Left kidney (tissue), 2 donors: Measurements from ENCODE around the gene LRFN2. TPM values are rescaled to one million over a fixed set of nuclear protein-coding genes. Genes with fewer than 3 reads are reported as not detected.

ENCODE experiments used
- DNase-seq: peaks from one replicate; pipeline ENCODE4 v3.0.0-alpha.2; 2013
- polyA plus RNA-seq: library from polyadenylated mRNA; unstranded; fragments of 120-200 nt; gene quantifications from one replicate; pipeline ENCODE4 v1.2.1, GENCODE V29; 2013; ENCODE audit not compliant: insufficient read length

Gene LRFN2
- polyA plus RNA-seq, 1 donor: 0.81 TPM

DNA sequence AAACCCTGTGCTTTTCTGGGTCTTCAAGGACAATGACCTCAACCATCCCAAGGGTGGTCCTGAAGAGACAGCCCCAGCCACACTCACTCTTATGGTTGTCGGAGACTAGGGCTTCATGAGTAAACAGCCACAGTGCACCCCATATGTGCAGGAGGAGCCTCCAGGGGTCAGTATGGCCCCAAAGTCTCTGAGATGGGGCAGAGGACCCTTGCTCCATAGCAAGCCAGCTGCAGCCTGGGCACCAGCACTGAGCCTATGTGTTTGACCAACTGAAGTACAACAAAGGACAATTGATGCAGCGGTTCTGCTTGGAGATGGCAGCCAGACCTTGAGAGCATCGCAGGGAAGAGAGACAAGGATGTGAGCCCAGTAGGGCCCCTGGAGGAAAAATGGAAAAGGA lies 112.2 kb downstream of the LRFN2 start:
- no peak for DNase-seq

DNA sequence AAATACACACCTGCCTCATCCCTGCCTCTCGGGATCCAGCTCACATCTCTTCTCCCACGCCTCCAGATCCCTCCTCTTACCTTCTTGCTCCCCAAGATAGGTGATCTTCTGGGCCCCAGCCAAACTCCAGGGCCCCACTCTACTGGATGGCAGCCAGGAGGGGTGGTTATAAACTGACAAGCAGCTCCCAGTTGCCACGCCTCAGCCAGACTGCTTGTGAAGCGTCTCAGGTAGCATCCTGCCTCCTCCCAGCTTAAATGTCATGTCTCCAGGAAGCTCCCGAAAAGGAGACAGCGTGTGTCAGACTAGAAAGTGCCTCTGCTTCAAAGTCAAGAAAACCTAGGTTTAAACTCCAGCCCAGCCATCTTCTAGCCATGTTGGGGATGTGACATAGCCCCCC lies 114.1 kb downstream of the LRFN2 start:
- DNase-seq: no peak

DNA sequence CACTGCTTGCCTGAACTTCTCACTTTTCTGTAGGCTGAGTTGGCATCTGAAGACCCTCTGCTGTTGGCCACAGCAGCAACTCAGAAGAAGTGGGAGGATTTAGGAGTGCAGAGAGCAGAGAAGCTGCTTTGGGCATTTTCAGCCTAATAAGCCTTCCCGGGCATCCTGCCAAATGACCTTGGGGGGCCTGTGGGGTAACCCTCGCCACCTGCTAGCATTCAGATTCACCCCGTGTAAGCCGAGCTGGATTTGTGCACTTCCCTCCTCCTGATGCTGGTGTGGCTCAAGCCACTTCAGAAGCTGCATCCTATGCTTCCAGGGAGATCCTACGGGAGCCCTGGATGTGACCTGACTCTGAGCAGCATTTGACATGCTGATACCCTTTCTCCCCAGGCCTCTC lies 114.8 kb downstream of the LRFN2 start:
- DNase-seq: no peak

DNA sequence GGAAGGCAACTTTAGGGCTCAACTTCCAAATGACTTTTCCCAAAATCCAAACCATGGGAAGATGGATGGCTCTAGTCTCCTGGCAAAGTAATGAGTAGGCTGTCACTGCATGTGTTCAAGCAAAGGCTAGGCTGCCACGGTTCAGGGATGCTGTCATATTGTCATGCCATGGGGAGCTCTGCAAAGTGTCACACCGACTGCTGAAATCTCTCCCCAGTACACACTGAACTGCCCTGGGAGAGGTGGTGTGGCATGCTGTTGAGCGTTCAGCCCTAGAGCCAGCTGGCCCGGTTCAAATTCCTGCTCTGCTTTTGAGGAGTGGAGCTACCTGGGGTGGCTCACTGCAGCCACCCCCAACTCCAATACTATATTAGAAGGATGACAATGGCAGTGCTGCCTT lies 115.9 kb downstream of the LRFN2 start:
- no peak for DNase-seq

DNA sequence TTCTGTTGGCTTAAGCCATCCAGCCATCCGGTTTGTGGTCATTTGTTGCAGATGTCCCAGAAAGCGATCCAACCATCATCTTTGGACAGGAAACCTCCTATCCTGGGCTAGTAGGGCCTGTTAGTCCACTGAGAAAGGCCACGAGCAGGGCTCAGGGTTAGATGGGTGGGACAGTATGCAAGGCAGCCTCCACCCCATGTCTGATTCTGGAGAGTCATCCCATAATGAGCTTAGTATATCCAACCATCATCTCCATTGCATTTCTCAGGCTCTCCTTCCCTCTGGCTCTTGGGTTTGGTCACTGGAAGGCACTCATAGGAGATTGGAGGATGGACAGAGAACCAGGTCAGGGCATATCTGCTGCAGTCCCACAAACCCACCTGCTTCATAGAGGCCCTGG lies 117.8 kb downstream of the LRFN2 start:
- DNase-seq: no peak

DNA sequence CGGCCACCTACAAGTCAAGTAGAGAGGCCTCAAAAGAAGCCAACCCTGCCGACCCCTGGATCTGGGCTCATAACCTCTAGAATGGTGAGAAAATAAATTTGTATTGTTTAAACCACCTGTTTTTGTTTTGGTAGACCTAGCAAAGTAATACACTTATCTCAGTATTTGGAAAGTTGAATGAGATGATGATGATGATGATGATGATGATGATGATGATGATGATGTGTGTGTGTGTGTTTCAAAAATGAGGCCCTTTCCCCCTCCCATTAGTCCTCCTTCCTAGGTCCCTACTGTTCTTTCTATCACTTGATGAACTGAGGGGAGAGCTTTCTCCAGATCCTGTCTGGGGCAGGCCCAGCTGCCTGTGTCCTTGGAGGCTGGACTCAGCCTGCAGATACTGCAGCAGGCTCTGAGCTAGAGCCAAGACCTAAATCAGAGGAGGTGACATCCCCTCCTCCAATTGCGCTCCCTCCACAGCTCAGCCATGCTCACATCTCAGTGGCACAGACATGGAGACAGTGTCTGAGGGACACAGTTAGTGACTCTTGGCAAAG lies 120.1 kb downstream of the LRFN2 start:
- no peak for DNase-seq

DNA sequence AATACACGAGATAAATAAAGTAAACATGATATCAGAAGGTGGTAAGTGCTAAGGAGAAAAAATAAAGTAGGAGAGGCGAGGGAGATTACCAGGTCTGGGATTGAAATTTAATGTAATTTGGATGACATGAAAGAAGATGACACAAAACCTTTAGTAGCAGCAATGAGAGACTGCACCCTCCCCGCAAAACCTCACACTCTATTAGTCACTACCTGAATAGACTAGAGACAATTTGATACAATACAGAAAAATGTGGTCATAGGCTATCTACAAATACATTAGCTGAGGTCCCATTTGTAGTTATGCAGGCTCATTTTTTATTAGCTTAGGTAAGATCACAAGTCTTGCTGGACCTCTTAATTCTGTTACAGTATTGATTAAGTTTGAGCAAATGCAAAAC lies 125.5 kb downstream of the LRFN2 start:
- DNase-seq: no peak

DNA sequence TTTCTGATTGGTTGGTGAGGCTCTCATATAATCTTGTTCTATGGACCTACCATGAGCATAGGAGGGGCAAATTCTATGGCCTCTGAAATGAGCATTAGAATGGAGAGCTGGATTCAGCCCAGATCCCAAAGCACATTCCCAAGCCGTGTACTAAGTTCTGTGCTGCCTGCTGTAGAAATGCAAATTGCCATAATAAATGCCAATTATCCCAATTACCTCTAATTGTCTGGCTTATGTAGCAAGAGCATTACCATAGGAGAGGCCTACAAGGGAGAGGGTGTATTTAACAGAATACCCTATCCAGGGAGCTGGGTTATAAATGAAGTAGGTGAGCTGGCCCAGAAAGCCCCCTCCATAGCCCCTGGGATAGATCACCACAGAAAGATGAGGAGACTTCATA lies 126.8 kb downstream of the LRFN2 start:
- no peak for DNase-seq

DNA sequence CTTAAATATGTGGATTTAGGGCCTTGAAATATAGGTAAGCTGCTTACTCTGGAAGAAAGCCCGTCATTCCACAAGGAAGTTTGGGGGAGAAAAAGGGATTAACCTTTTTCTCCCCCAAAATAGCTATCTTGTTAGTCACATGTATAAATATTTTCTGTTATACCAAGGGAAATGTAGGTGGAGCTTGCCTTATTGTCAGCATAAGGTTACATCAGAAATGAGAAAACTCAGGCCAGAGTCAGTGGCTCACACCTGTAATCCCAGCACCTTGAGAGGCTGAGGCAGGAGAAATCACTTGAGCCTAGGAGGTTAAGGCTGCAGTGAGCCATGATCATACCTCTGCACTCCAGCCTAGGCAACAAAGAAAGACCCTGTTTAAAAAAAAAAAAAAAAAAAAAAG lies 129.9 kb downstream of the LRFN2 start:
- no peak for DNase-seq

DNA sequence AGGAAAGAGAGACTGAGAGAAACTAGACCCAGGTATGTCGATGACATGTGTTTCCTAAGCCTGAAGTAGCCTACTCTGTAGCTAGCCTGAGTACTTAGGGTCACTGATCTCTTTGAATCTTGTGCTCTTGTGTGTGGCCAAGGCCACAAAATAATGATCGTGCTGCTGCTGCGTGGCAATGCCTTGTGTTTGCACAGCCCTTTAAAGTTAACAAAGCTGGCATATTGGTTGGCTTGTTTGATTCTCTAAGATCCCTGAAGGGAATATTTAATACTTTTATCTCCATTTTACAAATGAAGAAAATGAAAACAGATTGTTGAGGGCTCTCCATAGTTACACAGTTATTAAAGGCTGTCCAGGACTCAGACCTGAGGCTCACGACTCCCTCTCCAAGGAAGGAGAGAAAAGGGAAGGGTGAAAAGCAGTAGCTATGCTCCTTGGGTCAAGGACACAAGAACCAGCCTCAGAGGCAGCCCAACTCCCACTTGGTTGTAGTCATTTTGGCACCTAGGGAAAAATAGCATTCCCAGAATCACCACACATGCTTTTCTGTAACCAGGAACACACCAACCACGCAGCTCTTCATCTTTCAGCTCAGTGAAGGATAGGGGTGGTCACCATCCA lies 130.7 kb downstream of the LRFN2 start:
- DNase-seq: no peak

DNA sequence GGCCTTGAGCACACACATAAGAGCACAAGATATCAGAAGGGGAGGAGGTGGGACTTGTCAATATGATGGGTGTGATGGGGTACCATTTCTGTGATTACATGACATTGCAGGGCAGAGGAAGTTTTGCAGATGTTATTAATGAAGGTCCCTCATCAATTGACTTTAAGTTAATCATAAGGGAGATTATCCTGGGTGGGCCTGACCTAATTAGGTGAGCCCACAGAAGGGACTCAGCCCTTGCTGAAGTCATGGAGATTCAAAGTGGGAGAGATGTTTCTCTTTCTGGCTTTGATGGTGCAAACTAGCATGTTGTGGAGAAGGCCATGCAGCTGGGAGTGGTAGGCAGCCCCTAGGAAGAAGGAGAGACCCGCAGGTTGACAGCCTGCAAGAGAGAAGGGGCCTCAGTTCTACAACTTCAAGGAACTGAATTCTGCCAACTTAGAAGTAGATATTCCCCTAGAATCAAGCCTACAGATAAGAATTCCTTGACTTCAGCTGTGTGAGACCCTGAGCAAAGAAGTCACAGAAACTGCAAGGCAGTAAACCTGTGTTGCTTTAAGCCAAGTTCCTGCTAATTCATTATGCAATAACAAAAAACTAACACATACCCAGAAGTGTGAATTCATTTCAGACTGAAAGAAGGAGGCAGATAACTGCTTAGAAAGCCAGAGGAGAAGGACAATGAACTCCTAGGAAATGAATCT lies 131.3 kb downstream of the LRFN2 start:
- no peak for DNase-seq

DNA sequence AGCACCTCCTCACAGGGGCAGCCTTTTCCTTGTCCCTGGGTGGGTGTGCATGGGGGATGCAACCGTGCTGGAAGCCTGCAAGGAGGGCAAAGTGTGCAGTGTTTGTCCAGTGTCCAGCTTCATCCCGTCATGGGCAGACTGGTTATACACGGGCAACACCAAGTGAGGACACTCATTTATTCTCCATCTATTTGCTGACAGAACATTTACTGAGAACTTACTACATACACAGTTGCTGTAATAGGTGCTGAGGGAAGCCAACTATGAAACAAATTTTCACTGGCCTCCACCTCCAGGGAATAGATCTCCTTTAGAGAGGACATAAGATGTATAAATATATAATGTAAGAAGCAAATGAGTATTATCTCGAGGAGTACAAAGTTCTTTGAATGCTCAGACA lies 136.7 kb downstream of the LRFN2 start:
- DNase-seq: no peak

DNA sequence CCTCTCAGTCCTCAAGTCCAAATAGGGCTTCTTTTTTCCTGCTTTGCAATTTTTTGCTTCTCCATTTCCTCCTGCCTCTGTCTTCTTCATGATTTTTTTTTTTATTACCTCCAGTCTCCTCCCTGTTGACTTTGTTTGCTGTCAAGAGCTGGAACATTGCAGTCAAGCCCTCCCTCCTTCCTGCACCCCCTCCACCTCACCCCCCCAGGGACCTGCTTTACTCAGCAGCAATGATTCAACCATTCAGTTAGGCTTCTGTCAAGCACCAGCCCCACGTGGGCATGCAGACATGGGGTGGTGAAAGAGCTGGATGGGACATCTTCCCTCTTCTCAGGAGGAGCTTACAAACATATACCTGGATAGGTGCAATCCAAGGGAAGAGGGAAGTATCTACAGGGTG lies 142.4 kb downstream of the LRFN2 start:
- no peak for DNase-seq

DNA sequence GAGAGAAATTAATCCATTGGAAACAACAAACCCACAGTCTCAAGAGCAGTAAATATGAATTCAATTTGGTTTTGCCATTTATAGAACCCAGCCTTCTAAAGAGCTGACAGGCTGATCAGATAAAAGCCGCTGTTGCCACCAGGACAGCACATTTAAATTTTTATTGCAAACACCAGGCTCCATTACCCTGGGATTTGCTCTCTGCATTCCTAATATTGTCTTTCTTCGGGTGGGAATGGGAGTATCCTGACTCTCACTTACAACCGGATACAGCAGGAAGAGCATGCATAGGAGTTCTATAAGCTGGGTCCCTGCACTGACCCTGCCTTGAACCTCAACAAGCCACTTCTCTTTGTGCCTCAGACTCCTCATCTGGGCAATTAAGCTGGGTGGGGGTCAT lies 142.9 kb downstream of the LRFN2 start:
- DNase-seq: no peak

DNA sequence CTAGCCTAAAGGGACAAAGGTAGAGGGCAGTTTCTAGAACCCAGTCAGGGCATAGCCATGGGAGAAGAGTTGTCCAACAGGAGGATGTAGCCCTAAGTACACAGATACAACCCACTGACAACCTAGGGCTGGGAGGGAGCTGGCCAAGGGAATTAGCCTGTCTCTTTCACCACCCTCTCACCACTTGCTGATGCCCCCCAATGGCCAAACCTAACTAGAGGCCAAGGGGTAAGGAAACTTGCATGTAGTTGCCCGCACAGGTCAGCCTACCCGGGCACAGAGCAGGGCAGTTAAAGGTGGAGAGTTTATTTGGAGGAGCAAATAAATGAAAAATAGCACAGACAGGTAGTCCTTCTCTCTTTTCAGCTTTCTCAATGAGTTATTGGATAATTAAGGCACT lies 143.3 kb downstream of the LRFN2 start:
- DNase-seq: no peak

DNA sequence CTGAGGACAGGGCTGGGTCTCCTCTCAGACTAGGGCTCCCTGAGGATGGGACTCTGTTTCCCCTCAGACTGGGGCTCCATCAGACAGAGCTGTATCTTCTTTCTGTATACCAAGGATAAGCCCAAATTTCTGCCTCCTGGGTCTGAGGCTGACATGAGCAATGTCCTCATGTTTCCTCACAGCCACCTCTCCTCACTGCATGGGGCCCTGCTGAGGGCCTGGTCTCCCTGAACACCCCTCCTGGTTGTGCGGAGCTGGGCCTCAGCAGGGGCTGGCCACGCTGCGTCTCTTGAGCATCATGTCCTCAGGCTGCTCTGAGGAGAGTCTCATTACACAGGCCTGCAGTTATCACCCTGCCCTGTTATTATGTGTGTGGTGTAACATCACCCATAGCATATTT lies 144.6 kb downstream of the LRFN2 start:
- no peak for DNase-seq

DNA sequence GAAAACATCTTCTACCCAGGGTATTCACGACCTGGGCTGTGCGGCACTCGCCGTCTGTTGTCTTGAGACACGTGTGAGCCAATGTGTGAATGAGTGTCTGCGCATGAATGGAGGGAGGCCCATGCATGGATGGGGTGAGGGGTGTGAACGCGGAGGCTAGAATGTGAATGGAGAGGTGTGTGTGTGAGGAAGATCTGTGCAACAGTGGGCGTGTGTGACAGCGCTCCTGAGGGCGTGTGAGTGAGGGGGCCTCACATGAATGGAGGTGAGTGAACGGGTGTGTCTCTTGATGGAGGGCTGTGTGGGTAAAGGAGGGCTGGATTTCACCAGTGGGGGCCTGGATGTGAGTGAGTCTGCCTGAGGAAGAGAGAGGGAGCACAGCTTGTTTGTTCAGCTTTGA lies 146.0 kb downstream of the LRFN2 start:
- DNase-seq: no peak

DNA sequence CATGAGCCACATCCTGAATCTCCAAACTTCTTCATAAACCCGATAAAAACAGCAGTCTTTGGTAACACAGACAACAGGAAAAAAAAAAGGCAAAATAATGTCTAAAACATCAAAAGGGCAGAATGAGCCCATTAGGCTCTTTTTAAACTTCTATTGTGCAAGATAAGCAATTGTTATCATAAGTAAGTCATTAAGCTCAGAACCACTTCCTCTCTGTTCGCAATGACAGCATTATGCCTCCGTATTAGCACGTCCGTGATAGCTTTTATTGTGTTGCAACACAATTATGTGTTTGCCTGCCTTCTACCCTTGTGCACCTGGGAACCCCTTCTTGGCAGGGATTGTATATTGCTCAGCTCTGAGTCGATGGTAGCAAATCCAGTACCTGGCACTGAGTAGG lies 147.1 kb downstream of the LRFN2 start:
- no peak for DNase-seq

DNA sequence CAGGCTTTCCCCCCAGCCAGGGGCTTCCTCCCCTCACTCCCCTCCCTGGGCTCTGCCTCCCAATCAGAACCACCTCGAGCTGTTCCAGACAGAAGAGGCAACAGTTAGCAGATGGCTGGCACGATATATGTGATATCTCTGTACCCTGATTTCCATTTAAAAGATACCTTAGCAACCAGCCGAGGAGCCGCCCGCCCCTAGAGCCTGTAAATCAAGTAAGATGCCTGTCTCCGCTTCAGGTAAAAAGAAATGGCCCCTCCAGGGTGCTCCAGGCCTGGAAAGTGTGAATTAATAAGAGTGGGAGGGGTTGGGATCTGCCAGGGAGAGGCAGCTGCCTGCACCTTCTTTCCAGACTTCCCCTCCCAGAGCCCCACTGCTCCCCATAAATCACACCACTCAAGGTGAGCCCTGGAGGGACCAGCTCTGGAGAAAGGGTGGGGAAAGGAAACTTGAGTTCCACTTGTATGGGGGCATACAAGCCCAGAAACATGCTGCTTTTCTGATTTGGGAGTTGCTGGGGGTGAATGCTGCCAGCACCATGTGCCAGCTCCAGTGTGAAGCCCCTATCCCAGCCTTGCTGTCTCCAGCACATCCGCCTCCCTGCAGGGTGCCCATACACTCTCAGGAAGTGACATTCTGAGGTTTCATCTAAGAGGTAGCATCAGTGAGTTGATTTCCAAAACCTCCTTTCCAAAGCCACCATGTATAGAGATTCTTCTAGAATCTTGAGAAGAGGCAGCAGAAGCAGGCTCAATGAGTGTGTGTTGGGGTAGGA lies 148.0 kb downstream of the LRFN2 start:
- no peak for DNase-seq

DNA sequence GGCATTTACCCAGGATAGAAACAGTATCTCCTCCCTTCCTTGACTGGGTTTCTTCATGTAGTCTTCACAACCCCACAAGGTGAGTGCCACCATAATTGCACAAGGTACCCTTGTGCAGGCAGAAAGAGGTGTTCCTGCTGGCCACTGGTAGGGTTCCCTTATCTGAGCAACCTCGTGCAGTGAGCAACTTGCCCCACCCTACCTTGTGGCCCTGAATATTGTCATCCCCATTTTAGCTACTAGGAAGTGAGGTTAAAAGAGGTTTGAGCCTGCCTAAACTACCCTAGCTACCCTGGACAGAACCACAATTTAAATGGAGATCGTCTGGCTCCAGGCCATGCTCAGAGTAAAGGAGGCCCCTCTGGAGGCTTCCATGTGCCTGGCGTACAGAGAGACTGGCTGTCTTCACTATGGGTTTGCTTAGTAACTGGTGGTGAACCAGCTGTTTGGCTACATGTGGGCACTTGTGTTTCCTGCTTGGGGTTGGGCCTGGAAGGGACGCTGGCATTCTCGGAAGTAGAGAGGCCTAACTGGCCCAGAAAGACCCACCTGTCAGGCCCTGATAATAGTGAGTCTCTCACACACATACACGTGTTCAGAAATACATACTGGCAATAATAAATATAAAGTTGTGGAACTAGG lies 148.8 kb downstream of the LRFN2 start:
- no peak for DNase-seq

DNA sequence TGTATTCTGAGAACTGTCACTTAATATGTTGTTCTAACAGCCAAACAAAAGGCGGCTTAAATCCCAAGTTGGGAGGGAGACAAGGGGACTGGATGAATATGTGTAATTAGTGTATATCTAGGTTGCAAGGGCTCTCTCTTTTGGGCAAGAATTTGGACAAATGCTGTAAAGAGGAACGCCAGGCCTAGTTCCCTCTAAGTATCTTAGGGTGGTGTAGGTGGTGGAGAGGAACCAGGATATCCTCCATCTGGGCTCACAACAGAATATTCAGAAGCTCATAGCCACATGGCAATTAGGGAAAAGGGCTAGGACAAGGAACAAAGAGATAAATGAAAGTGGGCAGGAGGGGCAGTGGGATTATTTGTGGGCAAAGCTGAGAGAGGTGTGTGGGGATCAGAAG lies 149.5 kb downstream of the LRFN2 start:
- DNase-seq: no peak

DNA sequence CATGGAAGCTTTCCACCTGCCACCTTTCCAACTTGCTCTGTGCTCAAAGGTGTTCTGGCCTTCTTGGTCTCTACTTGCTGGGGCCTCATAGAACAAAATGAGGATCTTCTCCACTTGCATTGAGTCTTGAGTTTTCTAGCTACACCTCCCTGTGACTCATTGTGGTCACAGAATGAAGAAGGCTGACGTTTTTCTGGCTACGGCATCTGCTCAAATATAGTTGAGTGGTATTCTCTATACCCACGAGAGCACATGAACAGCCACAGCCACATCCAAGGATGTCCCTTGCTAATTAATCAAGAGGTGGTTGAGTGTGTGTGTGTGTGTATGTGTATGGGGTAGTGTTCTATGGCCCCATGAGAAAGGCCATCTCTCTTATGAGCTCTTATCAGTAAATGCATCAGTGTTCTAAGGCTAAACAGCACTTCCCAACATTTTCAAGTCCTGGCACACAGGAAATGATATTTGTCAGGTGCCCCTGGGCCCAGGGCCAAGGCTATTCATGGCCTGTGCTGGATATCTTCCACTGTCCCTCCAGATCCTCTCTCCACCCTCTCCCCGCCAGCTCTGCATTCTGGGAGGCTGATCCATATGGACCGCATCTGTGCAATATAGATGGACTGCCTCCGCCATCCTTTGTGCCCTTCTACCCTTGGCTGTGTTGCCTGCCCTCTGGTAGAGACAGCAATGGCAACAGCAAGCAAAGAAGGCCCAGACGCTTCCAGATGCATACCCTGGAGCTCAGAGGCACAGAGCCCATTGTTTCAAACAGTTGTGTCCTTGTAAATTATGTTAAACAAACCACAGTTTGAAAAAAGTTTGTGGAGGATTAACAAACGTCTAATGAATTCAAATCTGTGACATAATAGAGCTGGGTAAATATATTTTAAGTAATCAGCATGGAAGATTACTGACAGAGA lies 150.2 kb downstream of the LRFN2 start:
- no peak for DNase-seq
